Stimulated activated effector memory CD8-positive, alpha-beta T cell treated with anti-CD3 and anti-CD28 coated beads, Interleukin-12 subunit alpha, Interleukin-12 subunit beta, amount 100 ng/mL, for 72 hours (primary cell): Measurements from ENCODE around the gene OPN1MW2.
"Not testable (repeated sequence)": the region's sequence is repeated elsewhere in the genome, so short reads cannot be mapped to it uniquely, and the experiment has no call there.

Experiments
- ATAC-seq: fragments of 150-1000 bp; cut with Tn5 transposase; 2 replicates; pipeline ENCODE4 v1.10.0; 2021
- DNase-seq, 2 donors: peaks; one replicate each; pipeline ENCODE4 v3.0.0; 2021 to 2022; ENCODE audit warnings: low spot score in 2 of 2
- H3K27ac Mint-ChIP-seq: one replicate; pipeline ENCODE4 v1.8.0; 2022; ENCODE audit warnings: mild to moderate bottlenecking, mixed read lengths
- H3K36me3 Mint-ChIP-seq: one replicate; pipeline ENCODE4 v1.8.0; 2022; ENCODE audit warnings: mild to moderate bottlenecking, mixed read lengths
- H3K4me1 Mint-ChIP-seq: one replicate; pipeline ENCODE4 v1.8.0; 2022; ENCODE audit warnings: mixed read lengths
- H3K4me3 Mint-ChIP-seq: one replicate; pipeline ENCODE4 v1.8.0; 2022; ENCODE audit warnings: mild to moderate bottlenecking, mixed read lengths
- H3K9me3 Mint-ChIP-seq: one replicate; pipeline ENCODE4 v1.8.0; 2022; ENCODE audit warnings: mixed read lengths

OPN1MW2 gene

DNA sequence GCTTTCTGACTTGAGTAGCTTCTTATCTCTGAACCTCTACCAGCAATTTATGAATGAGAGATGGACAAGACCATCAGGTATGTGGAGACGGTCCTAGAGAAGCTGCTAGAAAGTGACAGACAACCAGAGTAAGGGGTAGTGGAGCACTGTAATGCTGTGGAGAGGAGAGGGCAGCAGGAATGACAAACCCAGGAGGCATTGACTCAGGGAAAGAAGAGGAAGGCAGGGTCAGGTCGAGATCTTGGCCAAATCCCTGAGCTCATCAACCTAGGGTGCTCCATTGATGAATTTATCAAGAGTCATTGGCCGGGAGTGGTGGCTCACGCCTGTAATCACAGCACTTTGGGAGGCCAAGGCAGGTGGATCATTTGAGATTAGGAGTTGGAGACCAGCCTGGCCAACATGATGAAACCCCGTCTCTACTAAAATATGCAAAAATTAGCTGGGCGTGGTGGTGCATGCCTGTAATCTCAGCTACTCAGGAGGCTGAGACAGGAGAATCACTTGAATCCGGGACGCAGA, 20.5 kb downstream of the OPN1MW2 start:
- not testable (repeated sequence) for H3K27ac Mint-ChIP-seq, H3K4me1 Mint-ChIP-seq, H3K36me3 Mint-ChIP-seq, H3K4me3 Mint-ChIP-seq, H3K9me3 Mint-ChIP-seq, ATAC-seq
- peak in 1 of 2 donors; percentile 48 for DNase-seq

- not testable (repeated sequence) for H3K4me1 Mint-ChIP-seq, H3K9me3 Mint-ChIP-seq
- peak overlapping the region; percentile 72 for H3K27ac Mint-ChIP-seq
These were observed 28.0 kb downstream of the OPN1MW2 start for GRCh38 chrX:154247377-154248045.

GRCh38 chrX:154248076-154248475, 28.5 kb downstream of the OPN1MW2 start:
- peak overlapping the region; percentile 72 for H3K27ac Mint-ChIP-seq
- H3K36me3 Mint-ChIP-seq, H3K4me3 Mint-ChIP-seq, H3K4me1 Mint-ChIP-seq, H3K9me3 Mint-ChIP-seq, DNase-seq: not testable (repeated sequence)
- ATAC-seq = peak; percentile 36

More at GRCh38 chrX:154247377-154248045, 28.0 kb downstream of the OPN1MW2 start:
- H3K4me3 Mint-ChIP-seq, H3K36me3 Mint-ChIP-seq: not testable (repeated sequence)
- DNase-seq (peak in 1 of 2 donors; percentile 48), ATAC-seq (peak; percentile 98)

DNA sequence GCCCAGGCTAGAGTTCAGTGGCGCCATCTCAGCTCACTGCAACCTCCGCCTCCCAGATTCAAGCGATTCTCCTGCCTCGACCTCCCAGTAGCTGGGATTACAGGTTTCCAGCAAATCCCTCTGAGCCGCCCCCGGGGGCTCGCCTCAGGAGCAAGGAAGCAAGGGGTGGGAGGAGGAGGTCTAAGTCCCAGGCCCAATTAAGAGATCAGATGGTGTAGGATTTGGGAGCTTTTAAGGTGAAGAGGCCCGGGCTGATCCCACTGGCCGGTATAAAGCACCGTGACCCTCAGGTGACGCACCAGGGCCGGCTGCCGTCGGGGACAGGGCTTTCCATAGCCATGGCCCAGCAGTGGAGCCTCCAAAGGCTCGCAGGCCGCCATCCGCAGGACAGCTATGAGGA, 37.7 kb downstream of the OPN1MW2 start, which contains the start of gene OPN1MW3:
Gene OPN1MW3, plus strand, starts transcription at position 301 of the 400 bp plus-strand sequence. Its CDS starts 38 bp downstream, at position 339.
- not testable (repeated sequence) for H3K4me1 Mint-ChIP-seq, H3K27ac Mint-ChIP-seq, H3K4me3 Mint-ChIP-seq, H3K36me3 Mint-ChIP-seq, ATAC-seq, H3K9me3 Mint-ChIP-seq, DNase-seq

DNA sequence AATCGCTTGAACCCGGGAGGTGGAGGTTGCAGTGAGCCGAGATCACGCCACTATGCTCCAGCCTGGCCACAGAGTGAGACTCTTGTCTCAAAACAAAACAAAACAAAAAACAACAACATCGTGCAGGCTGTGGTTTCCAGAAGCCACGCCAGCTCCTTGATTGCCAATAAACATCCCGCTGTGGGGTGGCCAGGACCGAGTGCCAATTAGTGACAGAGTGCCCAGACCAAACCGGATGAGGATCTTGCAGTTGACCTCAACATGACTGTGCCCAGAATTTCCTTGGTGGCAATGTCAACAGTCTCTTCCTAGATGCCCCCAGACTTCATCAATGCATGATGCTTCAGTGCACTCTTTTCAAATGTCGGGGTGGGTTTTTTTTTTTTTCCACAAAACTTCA, 39.2 kb downstream of the OPN1MW2 start:
- not testable (repeated sequence) for H3K9me3 Mint-ChIP-seq, H3K36me3 Mint-ChIP-seq, H3K4me1 Mint-ChIP-seq, DNase-seq, H3K4me3 Mint-ChIP-seq, H3K27ac Mint-ChIP-seq
- peak; percentile 61 for ATAC-seq

GRCh38 chrX:154263072-154263471, 43.5 kb downstream of the OPN1MW2 start:
- DNase-seq = not testable (repeated sequence)

DNA sequence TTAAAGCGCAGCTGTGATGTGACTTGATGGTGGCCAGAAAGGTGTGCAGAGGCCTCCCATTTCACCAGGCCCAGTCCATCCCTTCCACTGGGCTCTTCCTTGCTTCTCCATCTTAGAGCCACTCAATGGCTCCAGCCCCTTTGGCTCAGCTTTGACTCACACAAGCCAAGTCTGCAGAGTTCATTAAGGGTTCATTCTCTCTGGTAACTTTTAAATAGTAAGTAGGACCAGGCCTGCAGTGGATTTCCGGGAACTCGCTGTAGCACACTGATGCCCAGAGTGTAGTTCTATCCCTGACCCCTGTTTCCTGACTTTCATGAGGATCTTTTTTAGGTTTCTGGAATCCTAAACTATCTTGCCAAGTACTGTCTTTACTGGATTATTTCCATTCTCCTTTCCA, 49.7 kb downstream of the OPN1MW2 start:
- not testable (repeated sequence) for ATAC-seq, H3K4me1 Mint-ChIP-seq, H3K9me3 Mint-ChIP-seq, H3K27ac Mint-ChIP-seq, H3K36me3 Mint-ChIP-seq, H3K4me3 Mint-ChIP-seq, DNase-seq

More at GRCh38 chrX:154263072-154263471, 43.5 kb downstream of the OPN1MW2 start:
- not testable (repeated sequence) for H3K36me3 Mint-ChIP-seq, H3K27ac Mint-ChIP-seq, ATAC-seq, H3K4me1 Mint-ChIP-seq, H3K9me3 Mint-ChIP-seq, H3K4me3 Mint-ChIP-seq
